Trophoblast cell (in vitro differentiated cells and primary cell): ENCODE measurements around the gene TAS2R60.

Source experiments
- DNase-seq, 2 donors: peaks; one replicate each; pipeline ENCODE4 v3.0.0-alpha.2; 2016
- H2AFZ ChIP-seq: 2 replicates; pipeline ENCODE4 v1.6.1; 2013; ENCODE audit warnings: low read length, moderate library complexity, mild to moderate bottlenecking; ENCODE audit not compliant: insufficient read depth, poor library complexity
- H2AK5ac ChIP-seq: 2 replicates; pipeline ENCODE4 v1.6.1; 2013; ENCODE audit warnings: mild to moderate bottlenecking, low read length
- H2BK120ac ChIP-seq: 2 replicates; pipeline ENCODE4 v1.6.1; 2013; ENCODE audit warnings: low read length, mild to moderate bottlenecking, moderate library complexity; ENCODE audit not compliant: insufficient read depth, poor library complexity
- H2BK12ac ChIP-seq: 2 replicates; pipeline ENCODE4 v1.6.1; 2013; ENCODE audit warnings: mild to moderate bottlenecking, low read length, moderate library complexity
- H2BK5ac ChIP-seq: 2 replicates; pipeline ENCODE4 v1.6.1; 2013; ENCODE audit warnings: low read length, low read depth, moderate library complexity, mild to moderate bottlenecking; ENCODE audit not compliant: poor library complexity
- H3K14ac ChIP-seq: 2 replicates; pipeline ENCODE4 v1.6.1; 2013; ENCODE audit warnings: mild to moderate bottlenecking, low read length
- H3K18ac ChIP-seq: 2 replicates; pipeline ENCODE4 v1.6.1; 2013; ENCODE audit warnings: mild to moderate bottlenecking, low read length
- H3K23ac ChIP-seq: 2 replicates; pipeline ENCODE4 v1.6.1; 2013; ENCODE audit warnings: low read length
- H3K27ac ChIP-seq: 2 replicates; pipeline ENCODE4 v1.5.1; 2013; ENCODE audit warnings: low read depth, mild to moderate bottlenecking, inconsistent platforms, low read length, moderate library complexity
- H3K27me3 ChIP-seq: 2 replicates; pipeline ENCODE4 v1.6.1; 2013; ENCODE audit warnings: inconsistent platforms, mild to moderate bottlenecking, low read length, moderate library complexity; ENCODE audit not compliant: insufficient read depth
- H3K36me3 ChIP-seq, 2 experiments: 1 replicate in 1 of 2; 2 replicates in 1 of 2; pipeline ENCODE4 v1.6.1; 2013; ENCODE audit warnings: low read length in 2 of 2, mild to moderate bottlenecking in 2 of 2, moderate library complexity in 1 of 2; ENCODE audit not compliant: insufficient read depth in 2 of 2, control insufficient read depth in 1 of 2
- H3K4ac ChIP-seq: 2 replicates; pipeline ENCODE4 v1.6.1; 2013; ENCODE audit warnings: low read depth, mild to moderate bottlenecking, low read length, moderate library complexity
- H3K4me1 ChIP-seq, 2 experiments: 1 replicate in 1 of 2; 2 replicates in 1 of 2; pipeline ENCODE4 v1.6.1; 2013; ENCODE audit warnings: low read length in 2 of 2, mild to moderate bottlenecking in 2 of 2, moderate library complexity in 1 of 2; ENCODE audit not compliant: insufficient read depth in 2 of 2, control insufficient read depth in 1 of 2
- H3K4me2 ChIP-seq: 2 replicates; pipeline ENCODE4 v1.6.1; 2013; ENCODE audit warnings: inconsistent platforms, mild to moderate bottlenecking, low read length, moderate library complexity
- H3K4me3 ChIP-seq: 2 replicates; pipeline ENCODE4 v1.5.1; 2013; ENCODE audit warnings: mild to moderate bottlenecking, low read depth, low read length, inconsistent platforms
- H3K79me1 ChIP-seq: one replicate; pipeline ENCODE4 v1.6.1; 2013; ENCODE audit warnings: low read length
- H3K79me2 ChIP-seq: 2 replicates; pipeline ENCODE4 v1.6.1; 2013; ENCODE audit warnings: low read length, mild to moderate bottlenecking; ENCODE audit not compliant: control insufficient read depth, insufficient read depth, poor library complexity
- H3K9ac ChIP-seq: 2 replicates; pipeline ENCODE4 v1.6.1; 2013; ENCODE audit warnings: mild to moderate bottlenecking, low read length
- H3K9me3 ChIP-seq: 2 replicates; pipeline ENCODE4 v1.6.1; 2013; ENCODE audit warnings: low read depth, mild to moderate bottlenecking, control low read depth, inconsistent platforms, low read length; ENCODE audit not compliant: insufficient read depth
- H4K12ac ChIP-seq: 2 replicates; pipeline ENCODE4 v1.6.1; 2013; ENCODE audit warnings: low read depth, mild to moderate bottlenecking, low read length, moderate library complexity
- H4K8ac ChIP-seq: 2 replicates; pipeline ENCODE4 v1.6.1; 2013; ENCODE audit warnings: low read depth, mild to moderate bottlenecking, low read length, moderate library complexity
- H4K91ac ChIP-seq: one replicate; pipeline ENCODE4 v1.6.1; 2013; ENCODE audit warnings: low read depth, mild to moderate bottlenecking, low read length, moderate library complexity
- WGBS: extraction: QIAGEN DNeasy Blood & Tissue Kit; methylation state at CpG from one replicate; pipeline ENCODE4 v1.1.7; 2013; ENCODE audit warnings: missing lambda C conversion rate; ENCODE audit not compliant: insufficient read length, insufficient coverage; ENCODE audit errors: extremely low coverage; 5-methylcytosine and 5-hydroxymethylcytosine counted together

The TAS2R60 gene

DNA sequence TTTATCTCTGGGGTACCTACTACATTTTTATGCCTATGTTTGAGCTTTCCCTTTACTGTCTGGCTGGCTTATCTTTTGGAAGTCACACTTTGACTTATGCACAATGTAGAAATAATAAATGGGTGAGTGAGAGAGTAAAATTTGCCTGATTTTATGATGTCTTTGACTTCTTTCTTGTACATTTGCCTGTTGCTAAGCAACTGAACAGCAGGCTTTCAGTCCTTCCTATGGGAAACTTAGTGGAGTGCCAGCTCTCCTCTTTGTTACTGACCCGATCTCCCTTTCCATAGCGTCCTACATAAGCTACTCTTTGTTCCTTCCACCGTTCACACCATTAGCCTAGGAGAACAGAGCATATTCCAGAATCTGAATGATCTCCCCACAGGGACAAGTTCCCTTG, 4.2 kb downstream of the TAS2R60 start:
- no peak overlapping the region for H3K4me2 ChIP-seq
- no peak overlapping the region for H2BK120ac ChIP-seq
- H3K14ac ChIP-seq: no peak overlapping the region
- no peak overlapping the region for H2BK5ac ChIP-seq
- no peaks in the 10 kb centered on the region for H3K79me2 ChIP-seq
- no peak overlapping the region for H4K91ac ChIP-seq
- no peak overlapping the region for H4K8ac ChIP-seq
- no peak overlapping the region for H2BK12ac ChIP-seq
- no peaks in the 10 kb centered on the region for H3K36me3 ChIP-seq
- no peak overlapping the region for H2AK5ac ChIP-seq
- H2AFZ ChIP-seq: no peak overlapping the region
- H3K27me3 ChIP-seq: no peaks in the 10 kb centered on the region
- no peak overlapping the region for H3K9ac ChIP-seq
- no peak overlapping the region for H3K4ac ChIP-seq
- H3K27ac ChIP-seq: no peak overlapping the region
- H3K18ac ChIP-seq: no peak overlapping the region
- H3K23ac ChIP-seq: no peak overlapping the region
- H3K4me3 ChIP-seq: no peak overlapping the region
- no peak overlapping the region for H4K12ac ChIP-seq
- H3K79me1 ChIP-seq: no peaks in the 10 kb centered on the region
- H3K4me1 ChIP-seq: no peaks in the 10 kb centered on the region
- no CpG with 5 or more reads among the region's 3 CpGs for WGBS
- H3K9me3 ChIP-seq: peaks cover 1% of the 10 kb centered on the region
- no peak for DNase-seq

DNA sequence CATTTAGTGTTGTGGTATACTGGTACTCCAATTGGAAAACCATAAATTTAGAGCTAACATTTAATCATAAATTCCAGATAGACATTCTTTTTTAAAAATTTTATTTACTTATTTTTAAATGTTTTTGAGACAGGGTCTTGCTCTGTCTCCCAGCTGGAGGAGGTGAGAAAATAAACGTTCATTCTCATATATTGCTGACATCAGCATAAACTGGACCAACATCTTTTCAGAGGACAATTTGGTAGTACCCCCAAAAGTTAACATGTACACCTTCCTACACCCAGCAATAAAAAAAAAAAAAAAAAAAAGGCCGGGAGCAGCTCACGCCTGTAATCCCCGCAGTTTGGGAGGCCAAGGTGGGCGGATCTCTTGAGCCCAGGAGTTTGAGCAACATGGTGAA, 5.2 kb downstream of the TAS2R60 start:
- Histone ChIP-seq H4K8ac (no peak overlapping the region), H3K14ac (no peak overlapping the region), H3K9ac (no peak overlapping the region), H3K18ac (no peak overlapping the region), H3K79me2 (no peaks in the 10 kb centered on the region), H2BK120ac (no peak overlapping the region), H3K79me1 (no peaks in the 10 kb centered on the region), H3K4me3 (no peak overlapping the region), H4K91ac (no peak overlapping the region), H3K4me1 (no peaks in the 10 kb centered on the region), H4K12ac (no peak overlapping the region), H3K9me3 (peaks cover 1% of the 10 kb centered on the region), H3K4ac (no peak overlapping the region), H2AFZ (no peak overlapping the region), H2BK5ac (no peak overlapping the region), H3K27ac (no peak overlapping the region), H3K36me3 (no peaks in the 10 kb centered on the region), H2AK5ac (no peak overlapping the region), H3K4me2 (no peak overlapping the region), H2BK12ac (no peak overlapping the region), H3K27me3 (no peaks in the 10 kb centered on the region), H3K23ac (no peak overlapping the region)
- no CpG with 5 or more reads among the region's 5 CpGs for WGBS
- no peak for DNase-seq

- H3K27ac ChIP-seq: no peak overlapping the region
- no peak overlapping the region for H2BK5ac ChIP-seq
- no peak overlapping the region for H2AK5ac ChIP-seq
- no peaks in the 10 kb centered on the region for H3K36me3 ChIP-seq
- no peak overlapping the region for H3K23ac ChIP-seq
- H2BK12ac ChIP-seq: no peak overlapping the region
- H4K12ac ChIP-seq: no peak overlapping the region
- no peak overlapping the region for H3K4me3 ChIP-seq
- no peak overlapping the region for H3K4ac ChIP-seq
- H3K4me2 ChIP-seq: no peak overlapping the region
- H3K9ac ChIP-seq: no peak overlapping the region
- no peak overlapping the region for H2BK120ac ChIP-seq
- no peaks in the 10 kb centered on the region for H3K79me1 ChIP-seq
- no peaks in the 10 kb centered on the region for H3K27me3 ChIP-seq
- H3K79me2 ChIP-seq: no peaks in the 10 kb centered on the region
- no CpG with 5 or more reads among the region's 3 CpGs for WGBS
- H4K8ac ChIP-seq: no peak overlapping the region
- no peak overlapping the region for H4K91ac ChIP-seq
- H3K4me1 ChIP-seq: peaks cover 0 to 3% of the 10 kb centered on the region in 2 experiments
- H3K14ac ChIP-seq: no peak overlapping the region
- no peak overlapping the region for H3K18ac ChIP-seq
- DNase-seq: no peak
- peaks cover 1% of the 10 kb centered on the region for H3K9me3 ChIP-seq
- H2AFZ ChIP-seq: no peak overlapping the region
Measured at GRCh38 chr7:143449793-143450192, 6.5 kb downstream of the TAS2R60 start.

DNA sequence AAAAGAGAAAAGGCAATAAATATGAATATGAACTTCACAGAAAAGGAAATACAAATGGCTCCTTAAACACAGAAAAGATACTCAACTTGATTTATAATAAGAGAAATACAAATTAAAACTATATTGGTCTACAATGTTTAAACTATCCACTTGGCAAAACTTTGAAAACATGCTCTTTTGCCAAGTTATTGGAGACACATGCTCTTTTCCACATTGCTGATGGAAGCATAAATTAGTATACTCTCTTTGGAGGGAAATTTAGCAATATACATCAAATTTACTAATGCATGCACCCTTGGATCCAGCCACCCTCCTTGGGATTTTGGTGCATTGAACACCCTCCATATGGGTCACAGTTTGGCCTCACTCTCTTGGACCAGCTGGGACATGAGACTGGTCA, 7.9 kb downstream of the TAS2R60 start:
- no peak overlapping the region for H4K91ac ChIP-seq
- peaks cover 1% of the 10 kb centered on the region for H3K9me3 ChIP-seq
- no peak overlapping the region for H4K8ac ChIP-seq
- no peak overlapping the region for H3K9ac ChIP-seq
- H3K4me1 ChIP-seq: peaks cover 0 to 3% of the 10 kb centered on the region in 2 experiments
- no peaks in the 10 kb centered on the region for H3K79me1 ChIP-seq
- no peak overlapping the region for H2AFZ ChIP-seq
- no peak overlapping the region for H3K4ac ChIP-seq
- H3K27me3 ChIP-seq: no peaks in the 10 kb centered on the region
- no peak overlapping the region for H2BK120ac ChIP-seq
- no peak overlapping the region for H2BK12ac ChIP-seq
- no peak overlapping the region for H3K4me2 ChIP-seq
- no peak overlapping the region for H3K14ac ChIP-seq
- no peak overlapping the region for H3K27ac ChIP-seq
- H3K4me3 ChIP-seq: no peak overlapping the region
- no peak overlapping the region for H4K12ac ChIP-seq
- no peaks in the 10 kb centered on the region for H3K79me2 ChIP-seq
- H3K23ac ChIP-seq: no peak overlapping the region
- H2BK5ac ChIP-seq: no peak overlapping the region
- no peaks in the 10 kb centered on the region for H3K36me3 ChIP-seq
- H2AK5ac ChIP-seq: no peak overlapping the region
- no peak overlapping the region for H3K18ac ChIP-seq
- DNase-seq: no peak
